MM.1S (cell line): ENCODE results near the gene TTLL11.
A peak's percentile ranks its signal among the peaks of the same experiment; 100 is the strongest.

Source experiments
- CTCF ChIP-seq: fragments of 300-600 bp; sonication (generic); IDR thresholded peaks from 2 replicates; pipeline ENCODE4 v1.5.1; 2016; ENCODE audit warnings: antibody characterized with exemption, low read length, mixed read lengths
- EZH2 ChIP-seq: fragments of 300-600 bp; sonication (generic); optimal IDR thresholded peaks from 2 replicates; pipeline ENCODE3; 2017; ENCODE audit warnings: low read depth, mild to moderate bottlenecking, antibody characterized with exemption, low read length, mixed read lengths
- EZH2phosphoT487 ChIP-seq: fragments of 300-600 bp; sonication (generic); IDR thresholded peaks from 2 replicates; pipeline ENCODE4 v1.6.1; 2018; ENCODE audit warnings: antibody characterized with exemption, low read length

DNA sequence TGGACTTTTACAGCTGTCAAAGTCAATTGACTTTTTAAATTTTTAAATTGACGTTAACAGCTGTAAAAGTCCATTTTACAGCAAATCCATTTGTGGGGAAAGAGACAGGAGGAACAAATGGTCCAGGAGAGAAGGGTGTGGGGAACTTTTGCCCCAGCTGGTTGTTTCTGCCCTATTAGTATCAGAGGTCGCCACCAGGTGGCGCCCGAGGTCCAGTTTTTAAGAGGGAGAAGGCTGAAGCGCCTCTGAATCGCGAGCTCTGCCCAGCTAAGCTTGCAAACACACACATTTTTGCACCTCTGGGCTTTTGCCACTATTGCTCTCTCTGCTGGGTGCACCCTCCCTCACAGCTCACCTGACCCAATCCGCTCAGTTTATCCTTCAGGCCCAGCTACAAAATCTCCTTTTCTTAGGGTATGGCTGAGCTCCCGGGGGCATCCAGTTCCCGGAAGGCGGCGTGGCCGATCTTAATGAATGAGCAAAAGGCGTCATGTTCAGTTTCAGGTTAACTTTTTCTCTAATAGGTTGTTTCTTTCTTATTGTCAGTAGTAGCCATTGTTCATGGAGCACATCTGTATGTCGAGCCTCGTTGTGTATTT lies 6.3 kb upstream of the TTLL11 start:
- peak; percentile 74 for TF ChIP-seq CTCF
- TF ChIP-seq EZH2, result no peak
- TF ChIP-seq EZH2phosphoT487, result no peak
